K562 (cell line): ENCODE data around the gene GFM1.

Experiments
- KDM1A ChIP-seq, 2 experiments: fragments of 450-650 bp; IDR thresholded peaks; 2 replicates each; pipeline ENCODE4 v1.6.1; 2016; ENCODE audit warnings: mild to moderate bottlenecking in 2 of 2
- MTF1 ChIP-seq: fragments of 250-450 bp; sonication (Bioruptor Pico); IDR thresholded peaks from 2 replicates; pipeline ENCODE4 v1.9.0; 2021; ENCODE audit warnings: moderate library complexity, mild to moderate bottlenecking, inconsistent platforms, borderline replicate concordance
- NCOR1 ChIP-seq: fragments of 450-650 bp; IDR thresholded peaks from 2 replicates; pipeline ENCODE4 v1.6.1; 2016; ENCODE audit warnings: mild to moderate bottlenecking, moderate library complexity
- NFYB ChIP-seq: IDR thresholded peaks from 2 replicates; pipeline ENCODE4 v1.6.1; 2011; ENCODE audit warnings: mild to moderate bottlenecking, moderate library complexity; ENCODE audit not compliant: insufficient read length; ENCODE audit errors: extremely low read depth
- POLR2A ChIP-seq: fragments of 450-650 bp; conservative IDR thresholded peaks from 2 replicates; pipeline ENCODE4 v1.6.1; 2016
- STAT5B ChIP-seq: fragments of 250-450 bp; sonication (Bioruptor Pico); IDR thresholded peaks from 2 replicates; pipeline ENCODE4 v1.8.0; 2021; ENCODE audit warnings: mild to moderate bottlenecking, inconsistent platforms
- YY1 ChIP-seq, 3 experiments: IDR thresholded peaks; 2 replicates each; pipeline ENCODE4 v1.6.1; 2011; ENCODE audit warnings: low read length in 2 of 3, mild to moderate bottlenecking in 2 of 3, moderate library complexity in 2 of 3, borderline replicate concordance in 1 of 3, control low read depth in 1 of 3, low read depth in 1 of 3; ENCODE audit not compliant: insufficient read depth in 3 of 3, insufficient replicate concordance in 2 of 3, control insufficient read depth in 1 of 3, insufficient read length in 1 of 3; ENCODE audit errors: extremely low read depth in 1 of 3
- ZNF384 ChIP-seq: IDR thresholded peaks from 2 replicates; pipeline ENCODE4 v1.6.1; 2012; ENCODE audit warnings: low read depth, low read length, improper control_type of control experiment
- ZNF707 ChIP-seq: fragments of 250-450 bp; sonication (Bioruptor Pico); conservative IDR thresholded peaks from 2 replicates; pipeline ENCODE4 v1.8.0; 2022; ENCODE audit warnings: inconsistent platforms, mild to moderate bottlenecking, moderate library complexity
- TF ChIP-seq, protein P1 (sequence below), 3 experiments: IDR thresholded peaks in 2 of 3; conservative IDR thresholded peaks in 1 of 3; 2 replicates each; pipeline ENCODE4 v1.5.1; 2011 to 2012; ENCODE audit warnings: low read length in 3 of 3, mild to moderate bottlenecking in 3 of 3, control low read depth in 2 of 3, improper control_type of control experiment in 1 of 3, inconsistent platforms in 1 of 3, low read depth in 1 of 3, mixed read lengths in 1 of 3, moderate library complexity in 1 of 3; ENCODE audit not compliant: insufficient read depth in 2 of 3
- TF ChIP-seq, protein P2 (sequence below): fragments of 250-450 bp; sonication (Bioruptor Pico); IDR thresholded peaks from 2 replicates; pipeline ENCODE4 v1.4.0; 2020; ENCODE audit warnings: mild to moderate bottlenecking, moderate library complexity

DNA sequence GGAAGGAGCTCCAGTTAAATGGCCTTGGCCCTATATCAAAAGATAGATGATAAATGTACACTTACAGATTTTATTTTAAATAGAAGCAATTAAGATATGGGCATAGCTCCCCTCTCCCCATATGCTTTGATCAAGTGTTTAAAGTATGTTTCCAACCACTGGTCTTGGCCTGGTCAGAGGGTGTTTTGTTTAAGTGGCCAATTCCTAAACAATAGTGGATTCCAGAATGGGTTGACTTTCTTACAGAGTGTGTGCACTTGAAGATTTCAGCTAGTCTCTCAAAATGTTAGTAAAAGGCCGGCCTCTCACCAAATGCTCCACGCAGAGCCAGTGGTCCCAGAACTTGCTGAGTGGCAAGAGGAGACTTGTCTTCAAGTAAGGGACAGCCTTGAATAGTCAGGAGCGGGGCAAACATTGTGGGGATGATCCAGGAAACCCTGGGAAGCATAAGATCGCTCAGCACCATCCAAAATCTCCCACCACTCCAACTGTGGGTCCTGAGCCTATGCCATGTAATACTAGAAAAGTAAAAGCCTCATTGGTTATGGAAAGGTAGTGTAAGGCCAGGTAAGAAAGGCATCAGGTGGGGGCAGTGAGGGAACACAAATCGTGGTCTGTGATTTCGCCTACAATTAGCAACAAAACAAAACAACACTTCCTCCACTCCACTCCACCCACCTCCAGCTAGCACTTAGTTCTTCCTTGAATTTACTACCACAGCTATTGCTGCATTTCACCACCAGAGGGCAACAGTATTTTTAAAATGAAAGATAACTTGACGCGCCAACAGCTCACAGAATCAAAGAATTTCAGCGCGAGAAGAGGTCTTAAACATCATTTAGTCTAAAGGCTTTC is 83.1 kb downstream of the GFM1 start:
- TF ChIP-seq NFYB (no peak), NCOR1 (no peak), KDM1A (IDR thresholded peaks at IDR 0.05) (no peak), MTF1 (CRISPR knock-in tag) (no peak), STAT5B (CRISPR knock-in tag) (no peak), POLR2A (no peak), ZNF384 (no peak), ZNF707 (CRISPR knock-in tag) (no peak), YY1 (IDR thresholded peaks at IDR 0.05; ENCODE audit: borderline replicate concordance in 1 of 3, control insufficient read depth in 1 of 3, extremely low read depth in 1 of 3, insufficient read depth in 3 of 3, insufficient read length in 1 of 3, insufficient replicate concordance in 2 of 3, low read depth in 1 of 3, low read length in 2 of 3) (no peak)
- TF ChIP-seq, protein P1, sequence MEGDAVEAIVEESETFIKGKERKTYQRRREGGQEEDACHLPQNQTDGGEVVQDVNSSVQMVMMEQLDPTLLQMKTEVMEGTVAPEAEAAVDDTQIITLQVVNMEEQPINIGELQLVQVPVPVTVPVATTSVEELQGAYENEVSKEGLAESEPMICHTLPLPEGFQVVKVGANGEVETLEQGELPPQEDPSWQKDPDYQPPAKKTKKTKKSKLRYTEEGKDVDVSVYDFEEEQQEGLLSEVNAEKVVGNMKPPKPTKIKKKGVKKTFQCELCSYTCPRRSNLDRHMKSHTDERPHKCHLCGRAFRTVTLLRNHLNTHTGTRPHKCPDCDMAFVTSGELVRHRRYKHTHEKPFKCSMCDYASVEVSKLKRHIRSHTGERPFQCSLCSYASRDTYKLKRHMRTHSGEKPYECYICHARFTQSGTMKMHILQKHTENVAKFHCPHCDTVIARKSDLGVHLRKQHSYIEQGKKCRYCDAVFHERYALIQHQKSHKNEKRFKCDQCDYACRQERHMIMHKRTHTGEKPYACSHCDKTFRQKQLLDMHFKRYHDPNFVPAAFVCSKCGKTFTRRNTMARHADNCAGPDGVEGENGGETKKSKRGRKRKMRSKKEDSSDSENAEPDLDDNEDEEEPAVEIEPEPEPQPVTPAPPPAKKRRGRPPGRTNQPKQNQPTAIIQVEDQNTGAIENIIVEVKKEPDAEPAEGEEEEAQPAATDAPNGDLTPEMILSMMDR (IDR thresholded peaks at IDR 0.05 in 2 of 3, conservative IDR thresholded peaks at IDR 0.05 in 1 of 3; ENCODE audit: insufficient read depth in 2 of 3, low read depth in 1 of 3, low read length in 3 of 3), result peak; percentile 77 to 89 (median 83)
- TF ChIP-seq, protein P2, sequence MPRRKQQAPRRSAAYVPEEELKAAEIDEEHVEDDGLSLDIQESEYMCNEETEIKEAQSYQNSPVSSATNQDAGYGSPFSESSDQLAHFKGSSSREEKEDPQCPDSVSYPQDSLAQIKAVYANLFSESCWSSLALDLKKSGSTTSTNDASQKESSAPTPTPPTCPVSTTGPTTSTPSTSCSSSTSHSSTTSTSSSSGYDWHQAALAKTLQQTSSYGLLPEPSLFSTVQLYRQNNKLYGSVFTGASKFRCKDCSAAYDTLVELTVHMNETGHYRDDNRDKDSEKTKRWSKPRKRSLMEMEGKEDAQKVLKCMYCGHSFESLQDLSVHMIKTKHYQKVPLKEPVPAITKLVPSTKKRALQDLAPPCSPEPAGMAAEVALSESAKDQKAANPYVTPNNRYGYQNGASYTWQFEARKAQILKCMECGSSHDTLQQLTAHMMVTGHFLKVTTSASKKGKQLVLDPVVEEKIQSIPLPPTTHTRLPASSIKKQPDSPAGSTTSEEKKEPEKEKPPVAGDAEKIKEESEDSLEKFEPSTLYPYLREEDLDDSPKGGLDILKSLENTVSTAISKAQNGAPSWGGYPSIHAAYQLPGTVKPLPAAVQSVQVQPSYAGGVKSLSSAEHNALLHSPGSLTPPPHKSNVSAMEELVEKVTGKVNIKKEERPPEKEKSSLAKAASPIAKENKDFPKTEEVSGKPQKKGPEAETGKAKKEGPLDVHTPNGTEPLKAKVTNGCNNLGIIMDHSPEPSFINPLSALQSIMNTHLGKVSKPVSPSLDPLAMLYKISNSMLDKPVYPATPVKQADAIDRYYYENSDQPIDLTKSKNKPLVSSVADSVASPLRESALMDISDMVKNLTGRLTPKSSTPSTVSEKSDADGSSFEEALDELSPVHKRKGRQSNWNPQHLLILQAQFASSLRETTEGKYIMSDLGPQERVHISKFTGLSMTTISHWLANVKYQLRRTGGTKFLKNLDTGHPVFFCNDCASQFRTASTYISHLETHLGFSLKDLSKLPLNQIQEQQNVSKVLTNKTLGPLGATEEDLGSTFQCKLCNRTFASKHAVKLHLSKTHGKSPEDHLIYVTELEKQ (CRISPR knock-in tag), result no peak
